Hepatocyte (in vitro differentiated cells): ENCODE results near the gene CA11. TPM values are rescaled to one million over a fixed set of nuclear protein-coding genes. Genes with fewer than 3 reads are reported as not detected.

ENCODE experiments used
- DNase-seq: peaks from one replicate; pipeline ENCODE4 v3.0.0-alpha.2; 2016; ENCODE audit warnings: low spot score
- H2AFZ ChIP-seq: fragments of 200-600 bp; sonication (generic); 2 replicates; pipeline ENCODE4 v1.6.0; 2016; ENCODE audit warnings: antibody characterized with exemption, mild to moderate bottlenecking
- H3K27ac ChIP-seq: fragments of 200-600 bp; sonication (generic); 2 replicates; pipeline ENCODE4 v1.5.1; 2016; ENCODE audit warnings: mild to moderate bottlenecking
- H3K27me3 ChIP-seq: fragments of 200-600 bp; sonication (generic); 2 replicates; pipeline ENCODE4 v1.6.1; 2016
- H3K36me3 ChIP-seq: fragments of 200-600 bp; sonication (generic); replicated peaks from 2 replicates; pipeline ENCODE4 v1.5.1; 2016; ENCODE audit warnings: low read depth; ENCODE audit not compliant: insufficient read depth
- H3K4me1 ChIP-seq: fragments of 200-600 bp; sonication (generic); 2 replicates; pipeline ENCODE4 v1.5.1; 2016; ENCODE audit warnings: mild to moderate bottlenecking, moderate library complexity; ENCODE audit not compliant: insufficient read depth
- H3K4me2 ChIP-seq: fragments of 200-600 bp; sonication (generic); 2 replicates; pipeline ENCODE4 v1.6.0; 2016
- H3K4me3 ChIP-seq: fragments of 200-600 bp; sonication (generic); 2 replicates; pipeline ENCODE4 v1.5.1; 2016; ENCODE audit warnings: mild to moderate bottlenecking
- H3K79me2 ChIP-seq: fragments of 200-600 bp; sonication (generic); 2 replicates; pipeline ENCODE4 v1.6.0; 2017; ENCODE audit warnings: mild to moderate bottlenecking
- H3K9me2 ChIP-seq: fragments of 200-600 bp; sonication (generic); replicated peaks from 2 replicates; pipeline ENCODE4 v1.6.0; 2017; ENCODE audit warnings: mild to moderate bottlenecking; ENCODE audit not compliant: insufficient read depth
- H3K9me3 ChIP-seq: fragments of 200-600 bp; sonication (generic); 2 replicates; pipeline ENCODE4 v1.5.1; 2016; ENCODE audit warnings: low read depth, mild to moderate bottlenecking
- H4K20me1 ChIP-seq: fragments of 200-600 bp; sonication (generic); 2 replicates; pipeline ENCODE4 v1.6.0; 2016; ENCODE audit warnings: mild to moderate bottlenecking; ENCODE audit not compliant: insufficient read depth, poor library complexity, severe bottlenecking
- EZH2 ChIP-seq: fragments of 200-600 bp; sonication (generic); IDR thresholded peaks from 2 replicates; pipeline ENCODE4 v1.6.1; 2016; ENCODE audit warnings: antibody characterized with exemption, mild to moderate bottlenecking, borderline replicate concordance
- EZH2phosphoT487 ChIP-seq: fragments of 200-600 bp; sonication (generic); IDR thresholded peaks from one replicate; pipeline ENCODE4 v1.6.1; 2018; ENCODE audit warnings: antibody characterized with exemption, mild to moderate bottlenecking, low read depth, moderate library complexity; ENCODE audit not compliant: unreplicated experiment, severe bottlenecking
- WGBS: methylation state at CpG from one replicate; pipeline ENCODE4 v1.1.6; 2016; ENCODE audit warnings: low lambda C conversion rate; ENCODE audit errors: missing lambda C conversion rate; 5-methylcytosine and 5-hydroxymethylcytosine counted together
- polyA plus RNA-seq: library from polyadenylated mRNA; unstranded; fragments of >200 nt; fragmentation: Nextera tagmentation; extraction: Ambion mirVana; gene quantifications from 2 replicates; pipeline ENCODE4 v1.2.1, GENCODE V29; 2016
- total RNA-seq: library from RNA; depleted of rRNA; stranded (reverse); fragments of >200 nt; gene quantifications from 2 replicates; pipeline ENCODE4 v1.2.3, GENCODE V29; 2014
- TF ChIP-seq, protein P1 (sequence below): fragments of 200-600 bp; sonication (generic); IDR thresholded peaks from 2 replicates; pipeline ENCODE4 v1.5.1; 2016; ENCODE audit warnings: antibody characterized with exemption, mild to moderate bottlenecking; ENCODE audit not compliant: poor library complexity

The CA11 gene
- total and polyA plus RNA-seq, 2 experiments from 2014 or later, result 12.0 to 43.6 TPM

DNA sequence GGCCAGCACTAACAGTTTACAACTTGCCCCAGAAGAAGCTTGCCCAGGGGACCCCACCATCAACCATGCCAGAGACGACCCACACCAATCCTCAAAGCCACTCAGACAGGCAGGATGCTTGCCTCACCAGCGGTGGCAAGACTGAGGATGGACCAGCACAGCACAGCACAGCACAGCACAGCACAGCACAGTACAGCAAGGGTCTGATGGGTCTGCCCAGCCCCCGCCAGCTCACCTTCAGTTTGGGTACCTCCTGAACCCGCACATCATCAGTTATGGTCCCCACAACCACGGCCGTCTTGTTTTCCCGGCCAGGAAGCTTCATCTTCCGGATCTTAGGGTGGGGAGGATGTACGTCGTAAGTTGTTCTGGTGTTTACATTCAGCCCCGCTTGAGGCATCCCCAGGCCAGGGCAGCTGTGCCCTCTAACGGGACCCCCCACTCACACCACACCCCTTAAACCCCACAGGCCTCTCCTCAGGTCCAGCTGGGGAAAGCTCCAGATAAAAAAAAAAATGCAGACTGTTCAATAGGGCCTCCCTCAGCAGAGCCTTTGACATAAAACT, 29.4 kb downstream of the CA11 start:
- Histone ChIP-seq H4K20me1 (peaks cover 34% of the 10 kb centered on the region), H3K79me2 (peaks cover 40% of the 10 kb centered on the region), H3K36me3 (no peaks in the 10 kb centered on the region), H3K27ac (peak overlapping the region; percentile 86), H3K9me3 (no peaks in the 10 kb centered on the region), H3K4me2 (peak overlapping the region; percentile 99), H2AFZ (no peak overlapping the region), H3K27me3 (no peaks in the 10 kb centered on the region), H3K9me2 (no peaks in the 10 kb centered on the region), H3K4me3 (no peak overlapping the region), H3K4me1 (peaks cover 29% of the 10 kb centered on the region)
- WGBS, result 85% methylated on average over 12 of the region's 12 CpGs
- TF ChIP-seq, protein P1, sequence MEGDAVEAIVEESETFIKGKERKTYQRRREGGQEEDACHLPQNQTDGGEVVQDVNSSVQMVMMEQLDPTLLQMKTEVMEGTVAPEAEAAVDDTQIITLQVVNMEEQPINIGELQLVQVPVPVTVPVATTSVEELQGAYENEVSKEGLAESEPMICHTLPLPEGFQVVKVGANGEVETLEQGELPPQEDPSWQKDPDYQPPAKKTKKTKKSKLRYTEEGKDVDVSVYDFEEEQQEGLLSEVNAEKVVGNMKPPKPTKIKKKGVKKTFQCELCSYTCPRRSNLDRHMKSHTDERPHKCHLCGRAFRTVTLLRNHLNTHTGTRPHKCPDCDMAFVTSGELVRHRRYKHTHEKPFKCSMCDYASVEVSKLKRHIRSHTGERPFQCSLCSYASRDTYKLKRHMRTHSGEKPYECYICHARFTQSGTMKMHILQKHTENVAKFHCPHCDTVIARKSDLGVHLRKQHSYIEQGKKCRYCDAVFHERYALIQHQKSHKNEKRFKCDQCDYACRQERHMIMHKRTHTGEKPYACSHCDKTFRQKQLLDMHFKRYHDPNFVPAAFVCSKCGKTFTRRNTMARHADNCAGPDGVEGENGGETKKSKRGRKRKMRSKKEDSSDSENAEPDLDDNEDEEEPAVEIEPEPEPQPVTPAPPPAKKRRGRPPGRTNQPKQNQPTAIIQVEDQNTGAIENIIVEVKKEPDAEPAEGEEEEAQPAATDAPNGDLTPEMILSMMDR, result no peak
- TF ChIP-seq EZH2phosphoT487 (no peak), EZH2 (no peak)
- no peak for DNase-seq

DNA sequence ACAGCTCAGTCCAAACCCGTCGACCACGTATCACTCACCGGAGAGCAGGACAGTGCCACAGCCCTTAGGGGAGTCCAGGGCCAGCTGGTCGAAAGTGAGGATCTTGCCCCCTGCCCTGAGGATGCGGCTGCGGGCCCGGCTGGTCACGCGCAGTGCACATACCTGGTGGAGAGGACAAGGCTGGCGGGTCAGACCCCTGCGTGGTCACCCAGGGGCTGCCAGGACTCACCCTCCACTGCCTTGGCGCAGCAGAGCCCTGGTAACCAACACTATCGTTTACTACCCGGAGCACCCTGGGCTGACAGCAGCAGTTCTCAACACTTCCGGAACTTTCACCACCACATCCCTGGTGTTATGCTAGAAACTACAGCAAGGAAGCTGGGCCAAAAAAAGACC, 29.9 kb downstream of the CA11 start:
- H3K4me3 ChIP-seq, result no peak overlapping the region
- H2AFZ ChIP-seq, result no peak overlapping the region
- peaks cover 29% of the 10 kb centered on the region for H3K4me1 ChIP-seq
- no peaks in the 10 kb centered on the region for H3K36me3 ChIP-seq
- peak; percentile 3 for DNase-seq
- WGBS, result 96% methylated on average over 16 of the region's 16 CpGs
- H3K79me2 ChIP-seq, result peaks cover 40% of the 10 kb centered on the region
- H3K4me2 ChIP-seq, result peak overlapping the region; percentile 99
- no peaks in the 10 kb centered on the region for H3K9me3 ChIP-seq
- H3K9me2 ChIP-seq, result no peaks in the 10 kb centered on the region
- no peaks in the 10 kb centered on the region for H3K27me3 ChIP-seq
- TF ChIP-seq EZH2 (no peak), EZH2phosphoT487 (no peak)
- TF ChIP-seq, protein P1, result no peak
- H3K27ac ChIP-seq, result peak overlapping the region; percentile 86
- peaks cover 34% of the 10 kb centered on the region for H4K20me1 ChIP-seq

DNA sequence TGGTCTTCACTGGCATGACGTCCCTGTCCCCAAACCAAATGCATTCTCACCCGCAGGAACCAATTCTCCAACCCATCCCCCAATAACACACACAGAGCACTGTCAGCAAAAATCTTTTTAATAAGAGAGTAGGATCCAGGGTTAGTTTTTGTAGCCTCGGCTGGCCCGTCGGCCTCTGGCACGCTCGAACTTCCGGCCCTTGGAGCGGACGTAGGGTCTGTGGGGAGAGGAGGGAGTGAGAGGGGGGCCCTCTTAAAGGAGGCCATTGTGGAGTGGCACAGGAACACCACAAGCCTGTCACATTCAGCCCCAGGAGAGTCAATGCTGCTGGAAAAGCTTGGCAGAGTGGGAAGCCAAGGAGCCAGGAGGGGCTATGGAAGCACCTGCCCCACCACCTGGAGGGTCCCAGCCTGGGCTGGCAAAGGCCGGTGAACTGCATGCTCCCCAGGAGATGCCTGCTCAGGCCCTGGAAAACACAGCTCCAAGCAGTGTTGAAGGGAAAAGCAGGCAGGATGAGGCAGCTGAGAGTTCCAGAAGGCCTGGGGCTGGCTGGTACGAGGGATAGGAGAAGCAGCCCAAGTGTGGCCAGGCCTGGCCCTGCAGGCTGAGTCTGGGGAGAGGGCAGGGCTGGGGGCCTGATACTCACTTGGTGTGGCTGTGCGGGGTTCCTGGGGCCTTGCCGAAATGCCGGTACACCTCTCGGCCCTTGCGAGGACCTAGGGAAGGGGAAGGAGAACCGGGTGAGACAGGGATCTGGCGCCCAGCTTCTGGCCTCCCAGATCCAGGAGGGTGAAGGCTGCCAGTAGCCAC, 30.6 kb downstream of the CA11 start:
- H3K4me2 ChIP-seq, result peak overlapping the region; percentile 99
- peaks cover 34% of the 10 kb centered on the region for H4K20me1 ChIP-seq
- H3K4me3 ChIP-seq, result no peak overlapping the region
- no peaks in the 10 kb centered on the region for H3K36me3 ChIP-seq
- H3K27me3 ChIP-seq, result no peaks in the 10 kb centered on the region
- TF ChIP-seq, protein P1, result no peak
- TF ChIP-seq EZH2 (no peak), EZH2phosphoT487 (no peak)
- H3K4me1 ChIP-seq, result peaks cover 29% of the 10 kb centered on the region
- H3K27ac ChIP-seq, result peak overlapping the region; percentile 86
- DNase-seq, result peak; percentile 6
- H2AFZ ChIP-seq, result no peak overlapping the region
- peaks cover 40% of the 10 kb centered on the region for H3K79me2 ChIP-seq
- no peaks in the 10 kb centered on the region for H3K9me2 ChIP-seq
- 84% methylated on average over 18 of the region's 19 CpGs for WGBS
- no peaks in the 10 kb centered on the region for H3K9me3 ChIP-seq
